Fibroblast of upper back skin (primary cell): ENCODE results near the gene TMEM273.

Source experiments
- DNase-seq: peaks from one replicate; pipeline ENCODE4 v3.0.0-alpha.2; 2013

TMEM273 gene

DNA sequence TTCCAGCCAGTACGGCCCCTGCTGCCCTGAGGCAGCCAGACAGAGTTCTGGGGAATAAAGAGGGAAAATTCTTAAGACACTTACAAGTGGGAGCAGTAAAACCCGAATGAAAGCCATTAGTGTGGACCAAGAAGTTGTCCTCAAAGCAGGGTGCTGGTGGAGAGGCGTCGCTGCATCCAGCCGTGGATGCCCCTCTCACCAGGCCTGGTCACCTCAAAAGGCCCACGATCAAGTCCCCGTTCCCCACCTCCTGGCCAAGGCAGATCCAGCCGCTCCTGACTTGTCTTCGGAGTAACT lies 73.5 kb downstream of the TMEM273 start:
- DNase-seq: no peak

DNA sequence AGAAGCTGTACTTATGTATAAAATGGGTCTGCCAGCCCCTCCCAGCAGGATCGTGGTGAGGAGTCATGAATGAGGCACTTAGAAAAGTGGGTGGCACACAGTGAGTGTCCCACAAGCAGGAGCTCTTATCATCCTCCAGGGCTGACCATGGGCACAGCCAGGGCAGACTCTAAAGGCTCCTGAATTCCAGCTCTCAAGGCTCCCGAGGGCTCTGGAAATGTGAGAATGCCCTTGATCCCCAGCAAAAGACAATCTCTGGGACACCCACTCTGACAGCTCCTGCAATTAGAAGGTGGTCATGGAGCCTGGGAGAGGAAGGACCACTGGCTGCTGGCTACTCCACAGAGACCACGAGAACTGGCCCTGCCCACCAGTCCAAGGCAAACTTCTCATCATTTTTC lies 74.5 kb downstream of the TMEM273 start:
- no peak for DNase-seq

DNA sequence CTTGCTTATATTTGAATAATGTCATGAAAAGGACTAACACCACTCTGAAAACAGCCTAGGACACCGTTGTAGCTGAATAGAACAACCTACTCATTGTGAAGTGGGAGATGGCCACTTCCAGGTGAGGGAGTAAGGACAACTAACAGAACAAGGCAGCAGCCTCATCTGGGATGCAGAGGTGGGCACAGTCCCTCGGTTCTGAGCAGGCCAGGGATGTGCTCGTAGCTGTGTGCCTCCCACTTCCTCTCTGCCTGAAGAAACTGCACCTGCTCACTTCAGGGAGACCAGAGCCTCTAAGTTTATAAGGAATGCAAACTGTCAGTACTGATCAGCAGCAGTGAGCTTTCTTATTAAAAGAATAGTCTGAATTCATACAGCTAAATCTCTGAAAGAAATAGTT lies 75.3 kb downstream of the TMEM273 start:
- no peak for DNase-seq

DNA sequence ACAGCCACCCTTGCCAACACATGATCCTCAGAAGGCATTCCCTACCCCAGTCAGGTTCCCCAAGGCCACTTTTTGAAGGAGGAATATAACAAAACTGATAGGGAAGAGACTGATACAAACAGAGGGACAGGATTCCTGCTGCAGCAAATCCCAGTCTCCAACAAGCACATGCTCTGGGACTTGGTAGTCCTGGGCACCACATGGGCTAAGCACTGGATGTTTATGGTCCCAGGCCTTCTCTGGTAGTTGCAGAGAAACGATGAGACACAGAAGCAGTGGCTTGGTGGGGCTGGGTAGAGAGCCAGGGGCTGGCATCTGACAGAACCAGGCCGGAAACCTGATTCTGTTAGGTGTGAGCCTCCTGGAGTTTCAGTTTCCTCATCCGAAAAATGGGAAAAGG lies 76.1 kb downstream of the TMEM273 start:
- no peak for DNase-seq

DNA sequence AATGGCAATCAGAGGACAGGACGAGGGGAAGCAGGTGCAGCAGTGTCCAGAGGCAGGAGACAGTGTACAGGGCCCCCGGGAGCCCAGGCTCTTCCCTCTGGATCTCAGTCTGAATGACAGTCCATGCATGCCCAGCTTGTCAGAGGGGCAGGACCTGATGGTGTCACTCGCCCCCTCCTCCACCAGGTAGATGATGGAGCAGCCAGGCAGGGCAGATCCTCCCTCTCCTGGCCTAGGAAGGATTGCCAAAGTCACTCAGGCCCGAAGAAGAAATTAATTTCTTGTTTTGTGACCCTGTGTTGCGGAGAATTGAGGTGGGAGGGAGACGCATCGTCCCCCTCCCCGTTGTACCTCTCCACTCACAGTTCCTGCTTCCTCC lies 76.9 kb downstream of the TMEM273 start:
- DNase-seq: no peak

DNA sequence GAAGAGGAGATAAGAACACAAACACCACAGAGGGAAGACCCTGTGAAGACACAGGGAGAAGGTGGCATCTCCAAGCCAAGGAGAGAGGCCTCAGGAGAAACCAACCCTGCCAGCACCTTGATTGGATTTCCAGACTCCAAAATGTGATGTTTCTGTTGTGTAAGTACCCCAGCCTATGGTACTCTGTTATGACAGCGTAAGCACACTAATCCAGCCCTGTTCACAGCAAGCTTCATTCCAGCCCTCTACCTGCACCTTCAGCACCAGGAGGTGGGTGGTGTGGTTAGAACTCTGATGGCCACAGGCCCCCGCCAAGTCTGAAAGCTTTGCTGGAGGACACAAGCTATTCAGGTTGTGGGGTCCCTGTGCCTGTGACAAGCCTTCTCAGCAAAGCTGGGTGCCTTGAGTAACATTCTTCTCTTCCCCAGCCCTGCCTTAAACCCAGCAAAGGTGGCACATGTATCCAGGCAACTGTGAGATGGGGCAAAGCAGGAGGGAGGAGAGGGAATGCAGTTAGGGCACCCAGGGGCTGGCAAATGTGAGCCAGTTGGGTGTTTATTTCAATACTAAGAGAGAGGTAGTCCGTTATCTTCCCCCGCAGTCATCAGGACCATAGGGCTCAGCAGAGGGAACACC lies 77.4 kb downstream of the TMEM273 start:
- no peak for DNase-seq

DNA sequence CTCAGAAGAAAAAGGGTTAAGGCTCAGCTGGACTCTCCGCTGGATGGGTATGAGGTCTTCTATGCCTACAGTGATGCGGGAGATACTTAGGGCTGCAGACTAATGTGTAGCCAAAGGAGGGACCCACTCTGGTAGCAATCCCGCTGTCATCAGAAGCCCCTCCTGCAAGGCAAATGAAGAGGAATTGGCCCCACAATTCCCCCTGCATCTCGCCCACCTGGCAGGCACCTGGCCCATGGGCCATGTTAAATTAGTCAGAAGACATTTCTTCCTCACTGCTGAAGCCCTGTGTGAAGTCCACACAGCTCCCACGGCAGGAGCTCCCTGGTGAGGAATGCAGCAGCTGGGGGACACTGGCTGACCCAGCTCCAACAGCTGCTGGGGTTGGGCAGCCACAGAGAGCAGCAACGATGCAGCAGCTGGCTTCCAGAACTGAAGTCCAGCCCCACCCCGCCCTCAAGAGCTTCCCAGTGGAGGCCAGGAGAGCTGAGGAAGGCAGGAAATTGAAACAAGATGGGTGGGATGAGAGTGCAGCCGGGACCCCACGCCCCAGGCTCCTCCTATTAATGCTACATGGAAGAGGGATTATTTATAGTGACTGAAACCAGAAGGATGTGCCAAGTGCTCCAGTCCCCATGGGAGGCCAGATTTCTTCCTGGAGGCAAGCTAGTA lies 78.4 kb downstream of the TMEM273 start:
- DNase-seq: peak; percentile 92

DNA sequence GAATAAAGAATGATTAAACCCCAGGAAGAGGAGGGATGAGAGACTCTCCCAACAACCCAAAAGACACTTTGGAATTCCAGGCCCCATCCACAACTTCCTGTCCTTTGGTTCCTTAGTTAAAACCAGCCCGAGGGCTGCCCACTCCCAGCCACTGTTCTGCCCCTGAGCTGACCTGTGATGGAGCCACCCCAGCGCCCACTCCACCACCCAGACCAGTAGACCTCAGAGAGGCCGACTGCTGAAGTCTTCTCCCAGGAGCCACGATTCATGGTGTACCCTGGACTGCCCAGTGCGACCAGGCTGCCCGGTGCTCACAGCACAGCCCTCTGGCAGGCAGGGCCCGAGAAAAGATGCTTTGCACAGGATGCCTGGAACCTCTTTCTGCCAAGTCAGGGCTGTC lies 79.5 kb downstream of the TMEM273 start:
- DNase-seq: no peak

DNA sequence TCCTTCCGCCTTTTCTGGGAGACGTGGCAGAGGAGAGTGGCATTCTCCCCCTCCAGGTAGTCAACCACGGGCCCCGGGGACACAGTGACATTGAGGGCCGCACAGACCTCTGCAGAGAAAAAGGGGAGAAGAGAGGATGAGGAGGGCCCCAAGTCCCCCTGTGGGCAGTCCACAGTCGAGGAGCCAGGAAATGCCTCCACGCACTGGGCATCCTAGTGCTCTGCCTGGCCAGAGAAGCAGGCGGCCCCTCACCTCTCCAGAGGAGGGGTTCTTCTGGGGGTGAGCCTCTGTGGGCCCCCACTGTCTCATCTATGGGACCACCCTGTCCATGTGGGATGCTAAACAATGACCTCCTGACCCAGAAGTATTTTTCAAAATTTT lies 80.3 kb downstream of the TMEM273 start:
- no peak for DNase-seq

DNA sequence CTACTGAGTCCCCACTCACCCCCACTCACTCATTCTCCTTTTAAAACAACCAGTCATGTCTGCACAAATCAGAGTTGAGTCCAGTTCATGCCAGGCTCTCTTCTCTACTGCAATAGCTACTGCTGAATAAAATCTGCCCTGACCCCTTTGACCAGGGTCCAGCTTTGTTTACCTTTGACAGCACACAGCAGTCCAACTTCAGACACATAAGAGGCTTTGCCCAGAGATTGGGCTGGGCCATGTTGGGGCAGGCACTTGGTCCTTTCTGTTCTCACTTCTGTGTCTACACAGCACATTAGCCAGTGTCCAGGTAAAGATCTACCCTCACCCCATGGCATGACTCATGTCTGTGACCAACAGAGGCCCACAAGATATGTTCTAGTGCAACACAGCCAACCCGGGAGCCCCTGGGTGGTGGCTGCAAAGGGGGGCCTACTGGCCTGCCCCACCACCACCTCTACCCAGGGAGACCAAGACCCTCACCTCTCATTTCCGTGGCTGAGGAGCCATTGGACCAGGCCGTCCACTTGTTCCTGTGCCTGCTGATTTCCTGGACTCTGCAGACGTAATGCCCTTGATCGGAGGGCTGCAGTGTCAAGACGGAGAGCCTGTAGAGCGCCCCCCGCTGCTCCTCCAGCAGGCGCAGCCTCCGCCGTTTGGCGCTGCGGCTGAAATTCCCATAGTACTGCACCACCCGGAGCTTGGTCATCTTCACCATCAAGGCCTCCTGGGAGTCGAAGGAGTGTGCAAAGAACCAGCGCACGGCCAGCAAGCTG lies 80.9 kb downstream of the TMEM273 start:
- DNase-seq: no peak

DNA sequence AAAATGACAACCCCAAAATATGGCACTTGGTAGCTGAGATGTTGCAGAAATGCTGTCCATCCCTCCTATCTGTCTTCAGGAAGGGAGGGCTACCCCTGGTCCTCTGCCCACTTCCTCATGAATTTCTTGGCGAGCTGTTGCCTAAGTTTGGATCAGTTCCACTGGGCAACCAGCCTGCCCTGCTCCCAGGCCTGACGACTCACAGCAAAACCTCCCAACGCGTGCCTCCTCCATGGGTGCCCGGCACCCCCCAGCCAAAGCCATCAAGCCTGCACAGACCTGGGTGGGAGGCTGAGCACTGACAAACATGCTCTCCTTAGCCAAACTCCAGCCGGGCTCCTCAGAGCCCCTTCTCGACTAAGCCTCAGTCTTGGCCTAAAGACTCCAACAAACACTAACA lies 81.7 kb downstream of the TMEM273 start:
- DNase-seq: no peak

DNA sequence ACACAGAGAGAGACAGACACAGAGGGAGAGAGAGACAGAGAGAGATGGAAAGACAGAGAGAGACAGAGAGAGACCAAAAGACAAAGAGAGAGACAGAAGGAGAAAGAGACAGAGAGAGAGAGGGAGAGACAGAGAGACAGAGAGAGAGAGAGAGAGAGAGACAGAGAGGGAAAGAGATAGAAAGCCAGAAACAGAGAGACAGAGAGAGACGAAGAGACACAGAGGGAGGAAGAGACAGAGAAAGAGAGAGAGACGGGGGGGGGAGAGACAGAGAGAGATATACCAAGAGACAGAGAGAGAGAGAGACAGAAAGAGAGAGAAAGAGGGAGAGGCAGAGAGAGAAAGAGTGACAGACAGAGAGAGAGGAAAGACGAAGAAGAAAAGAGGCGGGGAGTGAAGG lies 83.1 kb downstream of the TMEM273 start:
- DNase-seq: no peak
